GM06990 (cell line): ENCODE results near the gene NLRP8.

ENCODE experiments used
- DNase-seq: peaks from one replicate; pipeline ENCODE4 v3.0.0-alpha.2; 2011; ENCODE audit not compliant: insufficient read length; ENCODE audit errors: extremely low read depth
- H3K27me3 ChIP-seq: replicated peaks from 2 replicates; pipeline ENCODE4 v1.6.0; 2011; ENCODE audit warnings: low read length; ENCODE audit not compliant: control insufficient read depth, insufficient read depth
- H3K36me3 ChIP-seq: 2 replicates; pipeline ENCODE4 v1.5.1; 2011; ENCODE audit warnings: low read length; ENCODE audit not compliant: control insufficient read depth, insufficient read depth
- H3K4me3 ChIP-seq: replicated peaks from 2 replicates; pipeline ENCODE4 v1.5.1; 2011; ENCODE audit warnings: low read depth, mild to moderate bottlenecking, control low read depth, low read length
- CTCF ChIP-seq: IDR thresholded peaks from 2 replicates; pipeline ENCODE4 v1.5.1; 2011; ENCODE audit warnings: low read length, control low read depth, mild to moderate bottlenecking, inconsistent platforms; ENCODE audit not compliant: insufficient read depth, poor library complexity, severe bottlenecking

The NLRP8 gene

GRCh38 chr19:55947532-55947931, at the start of gene NLRP8:
NLRP8 (plus strand) TSS chr19:55947832.
- H3K36me3 ChIP-seq = no peaks in the 10 kb centered on the region
- TF ChIP-seq CTCF = no peak
- no peak within 1 kb of the TSS for H3K4me3 ChIP-seq
- no peaks in the 10 kb centered on the region for H3K27me3 ChIP-seq
- no peak for DNase-seq

- Histone ChIP-seq H3K36me3 (no peaks in the 10 kb centered on the region), H3K4me3 (no peak overlapping the region), H3K27me3 (no peaks in the 10 kb centered on the region)
- no peak for DNase-seq
- no peak for TF ChIP-seq CTCF
Observed at GRCh38 chr19:55898911-55899310, 48.7 kb upstream of the NLRP8 start.

GRCh38 chr19:55901369-55902079, 46.1 kb upstream of the NLRP8 start:
- no peak for DNase-seq
- Histone ChIP-seq H3K4me3 (no peak overlapping the region), H3K36me3 (no peaks in the 10 kb centered on the region), H3K27me3 (no peaks in the 10 kb centered on the region)
- no peak for TF ChIP-seq CTCF

GRCh38 chr19:55902080-55902751, 45.4 kb upstream of the NLRP8 start:
- H3K4me3 ChIP-seq = no peak overlapping the region

GRCh38 chr19:55907286-55907685, 40.3 kb upstream of the NLRP8 start:
- no peak for TF ChIP-seq CTCF
- no peak for DNase-seq
- Histone ChIP-seq H3K36me3 (no peaks in the 10 kb centered on the region), H3K27me3 (no peaks in the 10 kb centered on the region), H3K4me3 (no peak overlapping the region)

More at GRCh38 chr19:55902080-55902751, 45.4 kb upstream of the NLRP8 start:
- no peaks in the 10 kb centered on the region for H3K36me3 ChIP-seq
- no peak for TF ChIP-seq CTCF
- no peak for DNase-seq
- H3K27me3 ChIP-seq = no peaks in the 10 kb centered on the region
